ENCODE results near the gene MOXD1. TPM values are rescaled to one million over a fixed set of nuclear protein-coding genes. Genes with fewer than 3 reads are reported as not detected.

Gene MOXD1
- total and polyA plus RNA-seq, 8 donors, result 2.1 to 16.9 (median 3.9) TPM

DNA sequence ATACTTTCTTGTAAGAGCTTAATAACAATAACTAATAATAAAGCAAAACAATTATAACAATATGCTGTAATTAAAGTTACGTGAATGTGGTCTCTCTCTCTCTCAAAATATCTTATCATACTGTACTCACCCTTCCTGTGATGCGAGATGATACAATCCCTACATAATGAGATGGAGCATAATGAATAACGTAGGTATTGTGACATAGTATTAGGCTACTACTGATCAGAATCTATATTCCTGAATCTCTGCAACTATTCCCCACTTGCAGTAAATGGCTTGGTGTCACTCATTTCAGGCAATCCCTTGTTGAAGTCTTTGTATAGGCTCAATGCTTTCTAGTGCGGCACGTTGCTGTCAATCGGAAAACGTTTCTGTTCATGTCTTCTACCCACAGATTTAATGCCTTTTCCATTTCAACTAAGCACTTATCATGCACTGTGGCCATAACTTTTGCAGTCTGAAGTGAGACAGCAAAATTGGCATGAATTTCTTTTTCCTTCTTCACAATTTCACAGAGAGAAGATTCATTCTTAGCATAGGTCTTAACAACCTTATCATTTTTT, 32.3 kb downstream of the MOXD1 start:
- Histone ChIP-seq H3K9me3 (no peaks in the 10 kb centered on the region), H3K27me3 (no peaks in the 10 kb centered on the region), H3K4me1 (no peaks in the 10 kb centered on the region), H3K27ac (no peak overlapping the region), H3K36me3 (no peaks in the 10 kb centered on the region), H3K4me3 (no peak overlapping the region)
- WGBS, 5 donors, result 84 to 90% (median 87%) methylated on average over 7 of the region's 7 CpGs
- TF ChIP-seq POLR2A (IDR thresholded peaks at IDR 0.05), result no peak
- no peak for TF ChIP-seq POLR2AphosphoS5 (IDR thresholded peaks at IDR 0.05)
- TF ChIP-seq EP300 (IDR thresholded peaks at IDR 0.05), result no peak
- no peak for TF ChIP-seq CTCF (IDR thresholded peaks at IDR 0.05)
- DNase-seq, result no peak
- intact Hi-C loops (cut with DNase I; ENCODE audit: low total_unique reads), result no loop called here

DNA sequence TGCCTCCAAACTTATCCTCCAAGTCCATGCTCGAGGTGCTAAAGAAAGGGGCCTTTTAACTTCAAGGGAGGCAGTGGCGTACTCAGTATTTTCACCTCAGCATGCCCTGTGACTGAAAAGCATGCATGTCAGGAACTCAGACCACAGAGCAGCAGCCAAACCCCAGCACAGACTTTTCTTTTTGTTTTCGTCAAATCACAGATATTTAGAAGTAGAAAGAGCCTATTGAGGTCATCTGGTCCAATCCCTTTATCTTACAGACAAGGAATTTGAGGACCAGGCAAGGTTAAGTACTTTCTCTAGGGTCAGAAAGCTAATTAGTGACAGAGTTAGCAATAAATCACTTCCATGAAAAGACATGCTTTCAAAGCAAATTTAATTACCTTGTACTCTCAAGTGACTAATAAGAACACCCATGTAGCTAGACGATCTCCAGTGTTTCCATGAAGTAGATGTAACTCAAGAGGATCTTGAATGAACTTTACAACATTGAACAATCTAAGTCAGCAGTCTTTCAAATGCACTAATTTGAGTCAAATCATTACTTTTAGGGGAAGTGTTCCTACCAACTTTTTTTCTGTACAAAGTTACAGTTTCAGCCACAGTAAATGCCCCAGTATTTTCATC, 35.9 kb downstream of the MOXD1 start:
- WGBS, 5 donors, result 44 to 60% (median 53%) methylated on average over 4 of the region's 4 CpGs
- Histone ChIP-seq H3K4me1 (no peaks in the 10 kb centered on the region), H3K36me3 (no peaks in the 10 kb centered on the region), H3K27ac (no peak overlapping the region), H3K4me3 (no peak overlapping the region), H3K9me3 (no peaks in the 10 kb centered on the region), H3K27me3 (no peaks in the 10 kb centered on the region)
- DNase-seq, result peak in 1 of 2 donors; percentile 28
- TF ChIP-seq POLR2AphosphoS5 (IDR thresholded peaks at IDR 0.05) (no peak), POLR2A (IDR thresholded peaks at IDR 0.05) (no peak)
- intact Hi-C loops (cut with DNase I; ENCODE audit: low total_unique reads), result no loop called here

- H3K27ac ChIP-seq, result no peak overlapping the region
- intact Hi-C loops (cut with DNase I; ENCODE audit: low total_unique reads), result no loop called here
Observed at GRCh38 chr6:132364306-132365074, 36.8 kb downstream of the MOXD1 start.

DNA sequence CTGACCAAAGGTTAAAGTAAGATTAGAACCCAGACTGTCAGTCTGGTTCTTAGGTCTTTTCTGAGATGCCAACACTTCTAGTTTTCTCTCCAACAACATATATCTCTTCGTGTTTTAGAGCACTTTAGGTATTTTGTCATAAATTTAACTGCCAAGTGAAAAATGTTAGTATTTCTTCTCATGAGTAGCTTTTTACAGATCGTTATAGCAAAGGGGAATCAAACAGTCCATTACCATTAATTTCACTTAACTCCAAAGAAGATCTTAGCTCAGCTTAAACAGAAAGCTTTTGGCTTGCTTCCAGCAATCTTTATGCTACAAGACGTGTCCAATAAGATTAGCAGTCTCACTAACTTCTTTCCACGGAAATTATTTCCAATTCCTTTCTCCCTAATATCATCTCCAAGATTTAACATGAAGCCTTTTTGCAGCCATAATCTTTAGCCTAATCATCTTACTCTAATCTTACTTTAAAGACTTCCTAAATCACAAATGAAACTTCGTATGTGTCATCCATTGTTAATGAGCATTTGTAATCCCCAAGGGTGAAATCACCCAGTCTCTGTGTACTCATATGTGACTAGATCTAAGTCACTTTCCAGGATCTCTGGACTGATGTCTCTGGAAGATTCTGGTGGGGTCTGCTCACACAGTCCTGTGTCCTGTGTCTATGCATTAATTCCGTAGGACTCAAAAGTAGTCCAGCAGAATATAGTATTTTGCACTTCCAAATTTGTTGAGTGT, 38.7 kb downstream of the MOXD1 start:
- Histone ChIP-seq H3K27ac (no peak overlapping the region), H3K27me3 (no peaks in the 10 kb centered on the region), H3K36me3 (no peaks in the 10 kb centered on the region), H3K4me1 (no peaks in the 10 kb centered on the region), H3K4me3 (no peak overlapping the region), H3K9me3 (no peaks in the 10 kb centered on the region)
- intact Hi-C loops (cut with DNase I; ENCODE audit: low total_unique reads), result no loop called here
- TF ChIP-seq POLR2AphosphoS5 (IDR thresholded peaks at IDR 0.05) (no peak), POLR2A (IDR thresholded peaks at IDR 0.05) (no peak), EP300 (IDR thresholded peaks at IDR 0.05) (no peak), CTCF (IDR thresholded peaks at IDR 0.05) (no peak)
- peak in 1 of 2 donors; percentile 43 for DNase-seq
- WGBS, 5 donors, result 60 to 67% (median 62%) methylated on average over 6 of the region's 6 CpGs

More at GRCh38 chr6:132364306-132365074, 36.8 kb downstream of the MOXD1 start:
- no peaks in the 10 kb centered on the region for H3K36me3 ChIP-seq
- TF ChIP-seq CTCF (IDR thresholded peaks at IDR 0.05) (no peak), POLR2AphosphoS5 (IDR thresholded peaks at IDR 0.05) (peak in 2 of 3 donors; percentile 34 to 72)
- no peaks in the 10 kb centered on the region for H3K27me3 ChIP-seq
- no peaks in the 10 kb centered on the region for H3K9me3 ChIP-seq
- no peak for DNase-seq
- 33 to 51% (median 38%) methylated on average over 5 of the region's 5 CpGs for WGBS, 5 donors
- H3K4me1 ChIP-seq, result no peaks in the 10 kb centered on the region
- no peak overlapping the region for H3K4me3 ChIP-seq

All from stomach (tissue), 9 donors.